GM06990 (cell line): ENCODE data around the gene AIPL1.

Source experiments
- DNase-seq: peaks from one replicate; pipeline ENCODE4 v3.0.0-alpha.2; 2011; ENCODE audit not compliant: insufficient read length; ENCODE audit errors: extremely low read depth
- H3K27me3 ChIP-seq: replicated peaks from 2 replicates; pipeline ENCODE4 v1.6.0; 2011; ENCODE audit warnings: low read length; ENCODE audit not compliant: control insufficient read depth, insufficient read depth
- H3K36me3 ChIP-seq: 2 replicates; pipeline ENCODE4 v1.5.1; 2011; ENCODE audit warnings: low read length; ENCODE audit not compliant: control insufficient read depth, insufficient read depth
- H3K4me3 ChIP-seq: replicated peaks from 2 replicates; pipeline ENCODE4 v1.5.1; 2011; ENCODE audit warnings: low read depth, mild to moderate bottlenecking, control low read depth, low read length
- CTCF ChIP-seq: IDR thresholded peaks from 2 replicates; pipeline ENCODE4 v1.5.1; 2011; ENCODE audit warnings: low read length, control low read depth, mild to moderate bottlenecking, inconsistent platforms; ENCODE audit not compliant: insufficient read depth, poor library complexity, severe bottlenecking

AIPL1 gene

GRCh38 chr17:6376931-6377361 is 58.0 kb downstream of the AIPL1 start:
- no peak for DNase-seq
- TF ChIP-seq CTCF: no peak
- no peak overlapping the region for H3K4me3 ChIP-seq
- no peaks in the 10 kb centered on the region for H3K36me3 ChIP-seq
- H3K27me3 ChIP-seq: no peaks in the 10 kb centered on the region

- no peak for DNase-seq
- H3K4me3 ChIP-seq: no peak overlapping the region
Measured at GRCh38 chr17:6374761-6375312, 60.1 kb downstream of the AIPL1 start.

GRCh38 chr17:6374271-6374691 is 60.6 kb downstream of the AIPL1 start:
- no peak overlapping the region for H3K4me3 ChIP-seq
- H3K27me3 ChIP-seq: no peaks in the 10 kb centered on the region
- H3K36me3 ChIP-seq: no peaks in the 10 kb centered on the region
- no peak for TF ChIP-seq CTCF
- no peak for DNase-seq

More at GRCh38 chr17:6374761-6375312, 60.1 kb downstream of the AIPL1 start:
- H3K27me3 ChIP-seq: no peaks in the 10 kb centered on the region
- H3K36me3 ChIP-seq: no peaks in the 10 kb centered on the region
- TF ChIP-seq CTCF: no peak
